HepG2 (cell line): Measurements from ENCODE around the gene CD300H. TPM values are rescaled to one million over a fixed set of nuclear protein-coding genes. Genes with fewer than 3 reads are reported as not detected.

ENCODE experiments used
- ATAC-seq: fragments of 200-7000 bp; cut with Tn5 transposase; 3 replicates; pipeline ENCODE4 v1.9.1; 2020; ENCODE audit warnings: mild to moderate bottlenecking, moderate library complexity
- BruUV-seq: library from RNA; stranded (reverse); fragments of 400-500 nt; replicated peaks from 2 replicates; lab custom pipeline; 2021; lab: Mats Ljungman, UMichigan
- CTCF ChIA-PET: fragments of 300-600 bp; formaldehyde crosslinking; extraction: SDS; loops from one replicate; lab custom pipeline; 2021; ENCODE audit warnings: low total read pairs, inconsistent platforms, low intra/inter-chr PET ratio; lab: Yijun Ruan, JAX
- POLR2A ChIA-PET: fragments of 350-600 bp; sonication (Branson Sonifier 250); formaldehyde crosslinking; loops from one replicate; lab custom pipeline; 2020; ENCODE audit warnings: antibody characterized with exemption, inconsistent platforms; lab: Yijun Ruan, JAX
- DNase-seq: peaks from one replicate; pipeline ENCODE4 v3.0.0-alpha.2; 2015; ENCODE audit warnings: low spot score
- FAIRE-seq: peaks from 3 replicates; lab custom pipeline; 2011; peaks lifted over from hg19 to GRCh38; lab: Jason Lieb, UNC
- H2AFZ ChIP-seq: one replicate; pipeline ENCODE4 v1.6.1; 2011; ENCODE audit warnings: low read length, inconsistent platforms
- H3K27ac ChIP-seq: fragments of 300-600 bp; 3 replicates; pipeline ENCODE4 v1.8.0; 2011; ENCODE audit warnings: mixed run types, mild to moderate bottlenecking, mixed read lengths, low read length, inconsistent platforms; ENCODE audit not compliant: insufficient read depth; ENCODE audit errors: extremely low read length
- H3K27me3 ChIP-seq, 2 experiments: fragments of 200-600 bp in 1 of 2; 2 replicates in 1 of 2; 3 replicates in 1 of 2; pipeline versions ENCODE4 v1.6.0 to v1.8.0; 2011; ENCODE audit warnings: low read length in 2 of 2, mild to moderate bottlenecking in 2 of 2, moderate library complexity in 2 of 2, inconsistent platforms in 1 of 2; ENCODE audit not compliant: insufficient read depth in 2 of 2, control insufficient read depth in 1 of 2
- H3K36me3 ChIP-seq, 2 experiments: fragments of 200-600 bp in 1 of 2; replicated peaks in 1 of 2; 2 replicates in 1 of 2; 3 replicates in 1 of 2; pipeline versions ENCODE4 v1.5.1 to v1.8.0; 2011; ENCODE audit warnings: low read length in 2 of 2, inconsistent platforms in 1 of 2; ENCODE audit not compliant: insufficient read depth in 2 of 2, control insufficient read depth in 1 of 2
- H3K4me1 ChIP-seq: 2 replicates; pipeline ENCODE4 v1.5.1; 2012; ENCODE audit warnings: low read length, inconsistent platforms; ENCODE audit not compliant: insufficient read depth
- H3K4me2 ChIP-seq: 2 replicates; pipeline ENCODE4 v1.6.0; 2011; ENCODE audit warnings: low read depth, low read length, inconsistent platforms
- H3K4me3 ChIP-seq, 3 experiments: fragments of 200-600 bp in 1 of 3; sonication (generic), shearing (Covaris generic) in 1 of 3; replicated peaks in 1 of 3; 2 replicates each; pipeline ENCODE4 v1.5.1; 2011 to 2016; ENCODE audit warnings: low read length in 3 of 3, inconsistent platforms in 2 of 3, low read depth in 2 of 3, mild to moderate bottlenecking in 2 of 3, control low read depth in 1 of 3, mixed read lengths in 1 of 3; ENCODE audit not compliant: insufficient read depth in 1 of 3
- H3K79me2 ChIP-seq: one replicate; pipeline ENCODE4 v1.6.1; 2011; ENCODE audit warnings: low read length, inconsistent platforms; ENCODE audit not compliant: insufficient read depth
- H3K9ac ChIP-seq: 2 replicates; pipeline ENCODE4 v1.6.0; 2011; ENCODE audit warnings: mild to moderate bottlenecking, low read depth, low read length, inconsistent platforms; ENCODE audit not compliant: insufficient read depth
- H3K9me3 ChIP-seq: 2 replicates; pipeline ENCODE4 v1.5.1; 2012; ENCODE audit warnings: mild to moderate bottlenecking, low read length
- H4K20me1 ChIP-seq: 2 replicates; pipeline ENCODE4 v1.6.0; 2011; ENCODE audit warnings: inconsistent platforms, mild to moderate bottlenecking, low read length, moderate library complexity; ENCODE audit not compliant: insufficient read depth
- DMTF1 ChIP-seq: sonication (generic); formaldehyde crosslinking; IDR thresholded peaks from 2 replicates; pipeline ENCODE4 v1.4.0; 2020; ENCODE audit warnings: mild to moderate bottlenecking, missing genetic modification reagents
- GMEB1 ChIP-seq: sonication (generic); formaldehyde crosslinking; IDR thresholded peaks from 2 replicates; pipeline ENCODE4 v1.5.1; 2020; ENCODE audit warnings: missing genetic modification reagents, mild to moderate bottlenecking, borderline replicate concordance
- JARID2 ChIP-seq: sonication (generic); formaldehyde crosslinking; IDR thresholded peaks from 2 replicates; pipeline ENCODE4 v1.8.1; 2023; ENCODE audit warnings: missing genetic modification reagents, inconsistent platforms; ENCODE audit not compliant: insufficient replicate concordance
- MYNN ChIP-seq: sonication (generic); formaldehyde crosslinking; IDR thresholded peaks from 2 replicates; pipeline ENCODE4 v1.4.0; 2020; ENCODE audit warnings: mild to moderate bottlenecking, low read depth, missing genetic modification reagents
- NFATC3 ChIP-seq: sonication (generic); formaldehyde crosslinking; IDR thresholded peaks from 2 replicates; pipeline ENCODE4 v1.5.1; 2020; ENCODE audit warnings: mild to moderate bottlenecking, missing genetic modification reagents
- POLR2AphosphoS5 ChIP-seq: IDR thresholded peaks from 2 replicates; pipeline ENCODE4 v1.6.1; 2012; ENCODE audit warnings: low read depth, low read length
- PRPF4 ChIP-seq: fragments of 200-400 bp; formaldehyde crosslinking; IDR thresholded peaks from 2 replicates; pipeline ENCODE4 v1.6.1; 2016; ENCODE audit warnings: low read length, low read depth; ENCODE audit not compliant: poor library complexity, severe bottlenecking
- PTBP1 ChIP-seq: fragments of 200-400 bp; formaldehyde crosslinking; IDR thresholded peaks from 2 replicates; pipeline ENCODE4 v1.6.1; 2018; ENCODE audit warnings: low read length, low read depth; ENCODE audit not compliant: poor library complexity, severe bottlenecking
- SOX13 ChIP-seq, 3 experiments: fragments of 450-650 bp in 1 of 3; sonication (generic) in 1 of 3; formaldehyde crosslinking in 1 of 3; IDR thresholded peaks in 2 of 3; conservative IDR thresholded peaks in 1 of 3; 2 replicates each; pipeline versions ENCODE4 v1.5.0 to v1.6.1; 2016 to 2020; ENCODE audit warnings: antibody characterized with exemption in 1 of 3, mild to moderate bottlenecking in 1 of 3, missing compliant biosample characterization in 1 of 3, missing genetic modification reagents in 1 of 3, moderate library complexity in 1 of 3
- ZNF33B ChIP-seq: sonication (generic); formaldehyde crosslinking; IDR thresholded peaks from 2 replicates; pipeline ENCODE4 v1.5.1; 2020; ENCODE audit warnings: mild to moderate bottlenecking, missing genetic modification reagents
- WGBS: methylation state at CpG from one replicate; pipeline ENCODE4 v1.1.6; 2017; ENCODE audit warnings: low lambda C conversion rate; 5-methylcytosine and 5-hydroxymethylcytosine counted together
- in situ Hi-C: cut with HindIII; loops from 2 replicates; pipeline ENCODE4 v1.10.0; 2017; ENCODE audit warnings: low pct_unique_long_range_greater_than_20kb; ENCODE audit not compliant: extremely low pct_ligation_motif_present
- intact Hi-C: fragments of 100-400 bp; cut with micrococcal nuclease; formaldehyde crosslinking; loops from one replicate; pipeline ENCODE4 v1.10.0; 2022; ENCODE audit not compliant: unreplicated experiment
- polyA plus RNA-seq, 8 experiments: library from polyadenylated mRNA; depleted of rRNA in 3 of 8; stranded (reverse) in 7 of 8; unstranded in 1 of 8; fragments of >200 nt; fragmentation: Illumina TruSeq in 4 of 8; extraction: Trizol in 4 of 8; gene quantifications; 2 replicates each; pipeline versions ENCODE4 v1.2.1 to v1.2.3, GENCODE V29; 2011 to 2016; ENCODE audit warnings: low read depth in 4 of 8, missing spikeins in 1 of 8, mixed read lengths in 1 of 8; ENCODE audit not compliant: insufficient read depth in 1 of 8
- total RNA-seq, 5 experiments: library from RNA; depleted of rRNA; stranded (reverse); fragments of >200 nt; fragmentation: Illumina TruSeq; extraction: Trizol; gene quantifications; 2 replicates each; pipeline ENCODE4 v1.2.3, GENCODE V29; 2016; ENCODE audit warnings: low read depth in 1 of 5
- TF ChIP-seq, protein P1 (sequence below): sonication (generic); formaldehyde crosslinking; conservative IDR thresholded peaks from 2 replicates; pipeline ENCODE4 v1.4.0; 2020; ENCODE audit warnings: missing genetic modification reagents

CD300H gene
- total and polyA plus RNA-seq, 2 of the 13 experiments (the other 11 are each of a cell fraction or from before 2014, with no cell fraction given), result not detected

- ATAC-seq (no peak), FAIRE-seq (no peak), DNase-seq (no peak)
- Histone ChIP-seq H3K4me3 (no peak overlapping the region), H3K36me3 (no peaks in the 10 kb centered on the region), H3K4me1 (no peaks in the 10 kb centered on the region), H3K79me2 (no peaks in the 10 kb centered on the region), H3K27ac (no peak overlapping the region), H3K4me2 (no peak overlapping the region), H3K9me3 (no peaks in the 10 kb centered on the region), H3K27me3 (peaks cover 0 to 19% of the 10 kb centered on the region in 2 experiments; a peak in 2 of 5 replicates), H3K9ac (no peak overlapping the region), H4K20me1 (no peaks in the 10 kb centered on the region), H2AFZ (no peak overlapping the region)
- ChIA-PET POLR2A (no interaction called here), CTCF (no interaction called here)
- WGBS, result 3% methylated on average over 8 of the region's 8 CpGs
- in situ Hi-C loops (no loop called here), intact Hi-C loops (no loop called here)
- no TSS peak for BruUV-seq
- TF ChIP-seq SOX13 (IDR thresholded peaks at IDR 0.05) (no peak), SOX13 (CRISPR knock-in tag; conservative IDR thresholded peaks at IDR 0.05 in 1 of 2, IDR thresholded peaks at IDR 0.05 in 1 of 2) (no peak), GMEB1 (CRISPR knock-in tag) (no peak), NFATC3 (CRISPR knock-in tag) (no peak), MYNN (CRISPR knock-in tag) (no peak), ZNF33B (CRISPR knock-in tag) (no peak), PTBP1 (no peak), JARID2 (no peak), DMTF1 (CRISPR knock-in tag) (no peak), POLR2AphosphoS5 (no peak), PRPF4 (no peak)
- TF ChIP-seq, protein P1, sequence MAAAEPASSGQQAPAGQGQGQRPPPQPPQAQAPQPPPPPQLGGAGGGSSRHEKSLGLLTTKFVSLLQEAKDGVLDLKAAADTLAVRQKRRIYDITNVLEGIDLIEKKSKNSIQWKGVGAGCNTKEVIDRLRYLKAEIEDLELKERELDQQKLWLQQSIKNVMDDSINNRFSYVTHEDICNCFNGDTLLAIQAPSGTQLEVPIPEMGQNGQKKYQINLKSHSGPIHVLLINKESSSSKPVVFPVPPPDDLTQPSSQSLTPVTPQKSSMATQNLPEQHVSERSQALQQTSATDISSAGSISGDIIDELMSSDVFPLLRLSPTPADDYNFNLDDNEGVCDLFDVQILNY (CRISPR knock-in tag), result no peak
These were observed 29.9 kb upstream of the CD300H start for GRCh38 chr17:74597069-74597790.
